HEK293 (cell line): ENCODE results near the gene BBS9.

Experiments used
- ATF2 ChIP-seq: fragments of 450-650 bp; formaldehyde crosslinking; IDR thresholded peaks from 2 replicates; pipeline ENCODE4 v1.5.1; 2016; ENCODE audit warnings: missing biosample characterization, missing genetic modification characterization, low read depth
- CTCF ChIP-seq: fragments of 450-650 bp; formaldehyde crosslinking; IDR thresholded peaks from 2 replicates; pipeline ENCODE4 v1.5.1; 2016; ENCODE audit warnings: missing biosample characterization, missing genetic modification characterization
- TCF7L2 ChIP-seq: IDR thresholded peaks from 2 replicates; pipeline ENCODE4 v1.6.1; 2011; ENCODE audit warnings: low read depth, mild to moderate bottlenecking, inconsistent platforms, low read length, moderate library complexity, borderline replicate concordance
- TRIM28 ChIP-seq: IDR thresholded peaks from 2 replicates; pipeline ENCODE4 v1.6.1; 2011; ENCODE audit warnings: low read length, control low read depth, borderline replicate concordance
- ZNF266 ChIP-seq: fragments of 450-650 bp; formaldehyde crosslinking; IDR thresholded peaks from 2 replicates; pipeline ENCODE4 v1.5.1; 2016; ENCODE audit warnings: missing biosample characterization, missing genetic modification characterization, low read depth
- ZNF350 ChIP-seq: fragments of 450-650 bp; formaldehyde crosslinking; IDR thresholded peaks from 2 replicates; pipeline ENCODE4 v1.5.0; 2017; ENCODE audit warnings: missing biosample characterization, mild to moderate bottlenecking, missing genetic modification characterization
- ZNF514 ChIP-seq: fragments of 450-650 bp; formaldehyde crosslinking; IDR thresholded peaks from 2 replicates; pipeline ENCODE4 v1.5.1; 2016; ENCODE audit warnings: missing biosample characterization, missing genetic modification characterization
- ZNF548 ChIP-seq: fragments of 450-650 bp; formaldehyde crosslinking; IDR thresholded peaks from 2 replicates; pipeline ENCODE4 v1.5.1; 2016; ENCODE audit warnings: missing biosample characterization, missing genetic modification characterization
- ZNF621 ChIP-seq: fragments of 450-650 bp; formaldehyde crosslinking; IDR thresholded peaks from 2 replicates; pipeline ENCODE4 v1.5.1; 2017; ENCODE audit warnings: missing biosample characterization, missing genetic modification characterization
- TF ChIP-seq, protein P1 (sequence below): fragments of 450-650 bp; formaldehyde crosslinking; conservative IDR thresholded peaks from 2 replicates; pipeline ENCODE4 v1.5.1; 2016; ENCODE audit warnings: low read depth, missing biosample characterization, missing genetic modification characterization

- TF ChIP-seq CTCF (tag by site-specific recombination) (peak; percentile 20; the same call in 1 of the 2 replicates), ATF2 (no peak), ZNF548 (tag by site-specific recombination) (no peak), TCF7L2 (no peak), ZNF514 (tag by site-specific recombination) (no peak), ZNF621 (tag by site-specific recombination) (no peak), ZNF350 (tag by site-specific recombination) (no peak), ZNF266 (tag by site-specific recombination) (no peak), TRIM28 (no peak)
- TF ChIP-seq, protein P1, sequence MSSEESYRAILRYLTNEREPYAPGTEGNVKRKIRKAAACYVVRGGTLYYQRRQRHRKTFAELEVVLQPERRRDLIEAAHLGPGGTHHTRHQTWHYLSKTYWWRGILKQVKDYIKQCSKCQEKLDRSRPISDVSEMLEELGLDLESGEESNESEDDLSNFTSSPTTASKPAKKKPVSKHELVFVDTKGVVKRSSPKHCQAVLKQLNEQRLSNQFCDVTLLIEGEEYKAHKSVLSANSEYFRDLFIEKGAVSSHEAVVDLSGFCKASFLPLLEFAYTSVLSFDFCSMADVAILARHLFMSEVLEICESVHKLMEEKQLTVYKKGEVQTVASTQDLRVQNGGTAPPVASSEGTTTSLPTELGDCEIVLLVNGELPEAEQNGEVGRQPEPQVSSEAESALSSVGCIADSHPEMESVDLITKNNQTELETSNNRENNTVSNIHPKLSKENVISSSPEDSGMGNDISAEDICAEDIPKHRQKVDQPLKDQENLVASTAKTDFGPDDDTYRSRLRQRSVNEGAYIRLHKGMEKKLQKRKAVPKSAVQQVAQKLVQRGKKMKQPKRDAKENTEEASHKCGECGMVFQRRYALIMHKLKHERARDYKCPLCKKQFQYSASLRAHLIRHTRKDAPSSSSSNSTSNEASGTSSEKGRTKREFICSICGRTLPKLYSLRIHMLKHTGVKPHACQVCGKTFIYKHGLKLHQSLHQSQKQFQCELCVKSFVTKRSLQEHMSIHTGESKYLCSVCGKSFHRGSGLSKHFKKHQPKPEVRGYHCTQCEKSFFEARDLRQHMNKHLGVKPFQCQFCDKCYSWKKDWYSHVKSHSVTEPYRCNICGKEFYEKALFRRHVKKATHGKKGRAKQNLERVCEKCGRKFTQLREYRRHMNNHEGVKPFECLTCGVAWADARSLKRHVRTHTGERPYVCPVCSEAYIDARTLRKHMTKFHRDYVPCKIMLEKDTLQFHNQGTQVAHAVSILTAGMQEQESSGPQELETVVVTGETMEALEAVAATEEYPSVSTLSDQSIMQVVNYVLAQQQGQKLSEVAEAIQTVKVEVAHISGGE (tag by site-specific recombination), result no peak
Measured at GRCh38 chr7:33459340-33459751, 330.0 kb downstream of the BBS9 start.
